Left forelimb (tissue), 1 donor: ENCODE measurements around the gene SRM.
"Not testable (repeated sequence)": the region's sequence is repeated elsewhere in the genome, so short reads cannot be mapped to it uniquely, and the experiment has no call there.

ENCODE experiments used
- DNase-seq: peaks from one replicate; pipeline ENCODE4 v3.0.0-alpha.2; 2018; ENCODE audit warnings: low spot score

SRM gene

GRCh38 chr1:11059968-11060830, at the start of gene SRM:
Gene SRM (minus strand): TSS chr1:11060018. CDS start chr1:11059943, 75 bp downstream.
- peak; percentile 94 for DNase-seq

DNA sequence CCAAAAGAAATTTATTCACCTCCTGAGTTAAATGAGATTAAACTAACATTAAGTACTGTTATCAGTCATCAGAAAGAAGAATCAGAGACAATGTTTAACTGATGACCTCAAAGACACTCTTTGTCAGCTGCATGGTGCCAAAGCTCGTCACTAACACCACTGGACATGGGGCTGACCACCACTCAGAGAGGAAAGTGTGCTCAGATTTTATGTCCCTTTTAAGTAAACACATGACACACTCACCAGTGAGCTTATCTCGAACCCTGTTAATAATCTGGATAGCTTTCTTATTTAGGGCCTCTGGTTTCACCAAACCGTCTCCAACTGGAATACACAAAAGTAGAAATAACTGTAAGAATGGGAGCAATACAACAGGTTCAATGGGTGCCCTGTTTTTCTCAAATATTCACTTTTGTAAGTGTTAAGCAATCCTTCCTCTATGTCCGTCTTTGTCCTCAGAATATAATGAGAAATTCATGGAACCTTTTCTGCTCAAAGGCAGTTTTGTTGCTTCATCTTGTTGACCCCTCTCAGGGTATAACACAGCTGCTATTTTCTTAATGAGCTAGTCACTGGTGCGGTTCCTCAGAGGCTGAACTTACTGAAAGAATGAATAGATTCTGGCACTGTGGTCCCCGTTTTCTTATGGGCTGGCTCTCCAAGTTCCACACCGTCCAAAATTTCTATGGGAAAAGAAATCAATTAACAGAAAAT, 49.4 kb upstream of the SRM start:
- no peak for DNase-seq

DNA sequence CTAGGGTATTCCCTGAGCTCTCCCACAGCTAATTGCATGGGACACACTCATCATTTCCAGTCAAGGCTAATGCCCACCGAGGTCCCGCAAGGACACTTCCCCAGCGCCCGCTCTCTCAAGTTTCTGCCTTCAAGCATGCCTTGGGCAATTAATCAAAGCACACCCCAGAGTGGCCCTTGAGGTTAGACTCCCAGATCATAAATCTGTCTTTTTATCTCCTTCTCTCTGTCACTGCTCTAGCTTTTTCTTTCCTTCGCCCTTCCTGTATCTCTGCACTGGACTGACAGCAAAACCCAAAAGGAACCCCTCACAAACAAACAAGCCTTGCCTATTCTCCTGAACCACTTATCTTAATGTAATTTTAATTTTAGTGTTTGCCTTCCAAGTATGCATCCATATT, 47.8 kb upstream of the SRM start:
- DNase-seq = no peak

DNA sequence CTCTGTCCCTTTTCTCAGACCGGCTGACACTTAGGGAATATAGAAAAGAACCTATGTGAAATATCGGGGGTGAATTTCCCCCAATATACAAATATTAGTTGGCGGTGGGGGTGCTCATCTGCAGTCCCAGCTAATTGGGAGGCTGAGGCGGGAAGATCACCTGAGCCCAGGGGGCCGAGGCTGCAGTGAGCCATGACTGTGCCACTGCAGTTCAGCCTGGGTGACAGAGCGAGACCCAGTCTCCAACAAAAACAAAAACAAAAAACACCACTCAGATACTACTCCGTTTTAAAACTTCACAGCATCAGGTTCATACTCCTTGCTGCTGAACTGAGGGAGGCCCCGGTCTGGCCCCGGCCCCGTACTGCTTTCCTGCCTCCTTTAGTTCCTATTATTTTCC, 45.8 kb upstream of the SRM start:
- no peak for DNase-seq

DNA sequence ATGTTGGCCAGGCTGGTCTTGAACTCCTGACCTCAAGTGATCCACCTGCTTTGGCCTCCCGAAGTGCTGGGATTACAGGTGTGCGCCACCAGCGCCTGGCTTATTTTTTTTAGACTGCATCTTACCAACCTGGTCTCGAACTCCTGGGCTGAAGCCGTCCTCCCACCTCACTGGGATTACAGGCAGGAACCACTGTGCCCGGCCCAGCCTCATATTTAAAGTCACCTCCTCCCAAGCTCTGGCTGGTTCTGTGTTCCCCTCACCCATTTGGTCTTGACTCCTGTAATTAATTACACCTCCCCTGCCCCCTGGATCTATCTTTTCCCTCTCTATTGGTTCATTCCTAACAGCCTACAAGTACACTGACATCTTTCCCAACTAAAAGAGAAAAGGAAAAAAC, 41.5 kb upstream of the SRM start:
- DNase-seq = no peak

DNA sequence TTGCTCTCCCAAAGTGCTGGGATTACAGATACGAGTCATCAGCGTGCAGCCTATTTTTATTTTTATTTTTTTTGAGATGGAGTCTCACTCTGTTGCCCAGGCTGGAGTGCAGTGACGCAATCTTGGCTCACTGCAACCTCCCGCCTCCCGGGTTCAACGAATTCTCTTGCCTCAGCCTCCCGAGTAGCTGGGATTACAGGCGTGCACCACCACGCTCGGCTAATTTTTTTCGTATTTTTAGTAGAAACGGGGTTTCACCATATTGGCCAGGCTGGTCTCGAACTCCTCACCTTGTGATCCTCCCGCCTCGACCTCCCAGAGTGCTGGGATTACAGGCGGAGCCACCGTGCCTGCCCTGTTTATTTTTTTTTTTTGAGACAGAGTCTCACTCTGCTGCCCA, 41.0 kb upstream of the SRM start:
- DNase-seq = not testable (repeated sequence)

- DNase-seq = no peak
Observed at GRCh38 chr1:11100149-11100493, 40.3 kb upstream of the SRM start.

GRCh38 chr1:11099310-11100148, 39.7 kb upstream of the SRM start, which contains the start of gene EXOSC10:
Gene EXOSC10 (minus strand): TSS chr1:11099869. CDS start chr1:11099831, 38 bp downstream.
- DNase-seq = peak; percentile 95

- DNase-seq = no peak
Observed at GRCh38 chr1:11098931-11099309, 39.1 kb upstream of the SRM start.

GRCh38 chr1:11083784-11084183, 24.0 kb upstream of the SRM start:
- not testable (repeated sequence) for DNase-seq

DNA sequence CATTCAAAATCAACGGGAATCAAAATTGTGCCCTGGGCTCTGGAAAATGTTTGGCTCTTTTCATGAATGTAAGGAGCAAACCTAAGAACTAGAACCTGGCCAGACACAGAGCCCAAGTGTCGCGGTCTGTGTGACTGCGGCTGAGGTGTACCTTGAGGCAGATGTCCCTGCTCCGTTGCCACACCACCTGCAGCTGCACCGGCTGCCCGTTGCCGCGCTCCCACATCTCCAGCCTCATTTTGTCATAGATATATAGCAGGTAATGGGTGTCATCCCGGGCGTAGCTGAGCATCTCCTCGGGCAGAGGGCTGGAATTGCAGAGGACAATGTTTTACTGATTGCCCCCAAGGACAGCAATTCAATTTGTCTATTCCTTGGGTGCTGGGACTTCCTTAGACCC, 21.1 kb upstream of the SRM start:
- DNase-seq = no peak

DNA sequence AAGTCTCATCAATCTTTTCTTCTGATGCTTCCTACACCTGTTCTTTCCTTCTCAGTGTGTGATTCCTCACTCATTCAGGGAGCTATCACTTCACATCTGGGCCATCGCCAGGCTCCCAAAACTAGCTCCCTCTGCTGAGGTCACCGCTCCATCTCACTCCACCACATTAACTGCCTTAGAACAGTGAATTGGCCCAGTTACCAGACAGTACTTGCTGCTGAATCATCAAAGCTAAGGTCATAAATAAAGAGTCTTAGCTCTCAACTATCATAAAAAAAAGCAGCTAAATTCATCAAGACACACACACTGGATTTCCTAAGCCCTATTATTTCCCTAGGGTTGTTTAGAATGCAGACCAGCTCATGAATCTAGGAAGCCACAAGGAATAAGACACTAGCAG, 18.8 kb upstream of the SRM start:
- no peak for DNase-seq

DNA sequence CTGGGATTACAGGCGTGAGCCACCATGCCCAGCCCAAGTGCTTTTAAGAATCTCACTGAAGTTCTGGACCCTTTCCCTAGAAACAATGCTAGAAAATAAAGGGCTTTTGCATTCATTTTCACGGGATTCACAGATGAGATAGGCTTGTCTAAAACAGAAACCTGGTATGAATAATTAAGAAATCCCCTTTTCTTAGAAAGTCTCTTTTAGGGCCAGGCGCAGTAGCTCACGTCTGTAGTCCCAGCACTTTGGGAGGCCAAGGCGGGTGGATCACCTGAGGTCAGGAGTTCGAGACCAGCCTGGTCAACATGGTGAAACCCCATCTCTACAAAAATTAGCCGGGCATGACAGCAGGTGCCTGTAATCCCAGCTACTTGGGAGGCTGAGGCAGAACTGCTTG, 13.6 kb upstream of the SRM start:
- DNase-seq = not testable (repeated sequence)

DNA sequence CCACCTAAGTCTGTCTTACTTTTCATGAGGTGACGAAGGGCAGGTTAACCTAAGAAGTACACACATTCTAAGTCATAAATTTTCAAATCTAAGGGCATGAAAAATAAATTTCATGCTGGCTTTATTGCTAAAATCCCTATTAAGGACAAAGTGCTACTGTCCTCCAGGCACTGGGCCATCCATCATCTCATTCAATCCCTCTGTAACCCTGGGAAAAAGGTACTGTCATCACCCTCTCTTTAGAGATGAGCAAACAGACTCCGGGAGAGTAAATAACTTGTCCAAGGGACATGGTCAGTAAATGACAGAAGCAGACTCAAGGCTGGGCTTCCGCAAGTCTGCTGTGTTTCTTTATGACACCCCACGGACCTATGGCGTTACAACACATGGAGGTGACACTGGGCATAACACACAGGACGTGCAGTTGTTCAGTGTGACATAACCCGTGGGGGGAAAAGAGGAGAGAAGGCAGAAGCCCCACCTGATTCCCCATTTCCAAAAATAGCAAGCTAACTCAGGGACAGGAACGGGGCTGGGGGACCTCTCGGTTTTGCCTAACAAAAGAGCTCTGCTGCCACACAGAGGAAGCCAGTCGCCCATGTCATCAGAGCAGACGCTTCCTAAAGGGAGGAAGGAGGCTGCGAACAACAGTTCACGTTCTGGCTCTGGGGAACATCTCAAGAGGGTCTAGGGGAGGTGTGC, 12.5 kb upstream of the SRM start:
- no peak for DNase-seq

GRCh38 chr1:11071463-11072215, 11.8 kb upstream of the SRM start:
- DNase-seq = no peak

DNA sequence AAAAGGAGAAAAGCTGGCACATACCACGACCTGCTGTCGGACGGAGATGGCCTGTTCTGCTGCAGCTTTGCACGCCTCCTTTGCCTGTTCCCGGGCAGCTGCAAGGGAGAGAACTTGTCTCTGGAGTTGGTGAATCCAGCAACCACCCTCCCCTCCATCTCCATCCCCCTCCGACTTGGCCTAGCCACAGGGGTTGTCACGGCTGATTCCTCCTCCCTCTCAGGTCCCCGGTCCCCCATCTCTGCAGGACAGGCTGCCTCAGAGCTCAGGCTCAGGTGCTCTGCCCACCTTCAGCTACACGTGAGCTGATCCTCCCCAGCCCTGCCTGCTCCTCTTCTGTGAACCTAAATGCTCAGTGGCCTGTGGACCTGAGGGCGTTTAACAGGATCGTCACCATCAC, 11.1 kb upstream of the SRM start:
- no peak for DNase-seq

DNA sequence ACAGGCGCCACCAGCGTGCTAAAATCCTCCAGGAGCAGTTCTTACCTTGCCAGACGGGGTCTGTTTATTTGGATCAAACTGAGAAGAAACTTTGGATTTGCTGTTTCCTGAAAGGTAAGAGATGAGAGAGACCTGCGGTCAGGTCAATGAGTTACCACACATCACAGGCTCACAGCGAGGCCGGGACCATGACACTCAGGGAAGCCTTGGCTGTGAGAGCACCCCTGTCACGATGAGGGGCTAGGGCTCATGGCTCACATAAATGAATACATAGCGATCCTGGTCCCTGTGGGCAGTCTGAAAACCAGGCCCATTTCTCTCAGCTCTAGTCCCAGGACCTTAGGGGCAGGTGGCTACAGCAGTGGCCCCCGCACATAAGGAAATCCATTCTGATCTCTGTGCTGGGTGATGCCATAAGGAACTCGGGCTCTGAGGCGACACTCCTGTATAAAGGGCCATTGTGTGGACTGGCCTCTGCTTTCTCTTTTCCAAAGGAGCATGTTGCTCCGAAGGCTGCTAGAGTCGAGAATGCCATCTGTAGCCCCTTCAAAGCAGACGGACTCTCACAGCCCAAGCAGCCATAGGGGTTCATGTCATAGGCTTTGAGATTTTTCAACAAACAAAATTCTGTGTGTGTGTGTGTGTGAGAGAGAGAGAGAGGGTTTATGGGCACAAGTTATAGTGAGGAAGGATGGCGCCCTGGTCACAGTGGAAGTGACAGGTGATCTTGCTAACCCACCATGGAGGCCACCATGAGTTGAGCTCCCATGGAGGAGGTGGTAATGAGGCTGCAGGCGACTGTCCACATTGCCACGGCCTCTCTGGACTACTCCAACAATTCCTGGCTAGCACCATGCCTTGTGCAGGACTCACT, 9.0 kb upstream of the SRM start:
- DNase-seq = no peak

DNA sequence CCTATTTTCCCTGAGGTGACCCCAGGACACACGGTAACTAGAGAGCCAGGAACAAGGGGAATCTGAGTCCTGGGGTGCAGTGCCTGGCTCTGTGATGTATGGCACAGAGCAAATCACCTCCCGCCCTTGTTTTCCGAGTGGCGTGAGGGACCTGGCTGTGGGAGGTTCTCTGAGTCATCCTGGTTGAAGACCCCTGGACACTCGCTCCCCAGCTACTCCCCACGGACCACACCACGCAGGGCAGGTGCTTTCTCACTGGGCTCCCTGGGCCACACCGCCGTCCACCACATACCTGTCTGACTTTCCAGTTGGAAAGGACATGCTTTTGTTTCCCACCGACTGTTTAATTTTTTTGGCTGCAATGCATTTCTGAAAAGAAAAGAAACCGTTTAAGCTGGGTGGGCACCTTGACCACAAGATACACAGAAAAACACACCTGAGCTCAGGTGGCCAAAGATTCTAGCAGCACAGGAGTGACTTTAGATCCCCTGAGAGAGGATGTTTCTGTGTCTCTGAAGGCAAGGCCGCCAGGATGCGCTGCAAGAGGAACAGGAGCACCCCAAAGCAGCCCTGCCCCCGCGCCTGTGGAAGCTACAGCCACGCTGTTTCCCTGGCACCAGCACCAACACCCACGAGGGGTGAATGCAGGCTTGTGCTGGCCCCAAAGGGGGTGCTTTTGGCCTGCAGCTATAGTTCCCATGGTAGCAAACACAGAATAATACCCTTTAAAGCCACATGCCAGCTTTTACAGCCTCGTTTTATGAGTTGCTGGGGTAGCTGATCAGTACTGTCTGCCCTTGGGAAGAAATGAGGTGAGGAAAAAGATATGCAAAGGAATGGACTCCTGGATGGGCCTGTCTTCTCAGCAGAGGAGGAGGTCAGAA, 8.1 kb upstream of the SRM start:
- DNase-seq = no peak

DNA sequence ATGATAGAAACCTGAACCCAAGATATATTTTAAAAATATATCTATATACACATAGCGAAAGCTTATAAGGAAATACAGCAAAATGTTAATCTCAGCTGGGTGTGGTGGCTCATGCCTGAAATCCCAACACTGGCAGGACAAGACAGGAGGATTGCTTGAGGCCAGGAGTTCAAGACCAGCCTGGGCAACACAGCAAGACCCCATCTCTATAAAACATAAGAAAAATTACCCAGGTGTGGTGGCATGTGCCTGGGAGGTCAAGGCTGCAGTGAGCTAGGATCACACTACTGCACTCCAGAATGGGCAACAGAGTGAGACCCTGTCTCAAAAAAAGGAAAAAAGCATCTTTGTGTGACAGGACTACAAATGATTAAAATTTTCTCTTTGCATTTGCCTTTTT, 6.0 kb upstream of the SRM start:
- no peak for DNase-seq
